SK-N-SH (cell line): ENCODE results near the gene ELOA.
A peak's percentile ranks its signal among the peaks of the same experiment; 100 is the strongest.

ENCODE experiments used
- EP300 ChIP-seq, 2 experiments: IDR thresholded peaks; 2 replicates each; pipeline versions ENCODE4 v1.4.0 to v1.6.1; 2012; ENCODE audit warnings: borderline replicate concordance in 1 of 2, low read depth in 1 of 2, low read length in 1 of 2
- EZH2phosphoT487 ChIP-seq: fragments of 200-600 bp; sonication (generic); IDR thresholded peaks from 2 replicates; pipeline ENCODE4 v1.6.1; 2017; ENCODE audit warnings: low read depth, mixed run types, mild to moderate bottlenecking, antibody characterized with exemption, moderate library complexity, borderline replicate concordance
- FOXJ3 ChIP-seq: sonication (generic); formaldehyde crosslinking; IDR thresholded peaks from 2 replicates; pipeline ENCODE4 v1.5.1; 2020; ENCODE audit warnings: mild to moderate bottlenecking, missing genetic modification reagents
- FOXM1 ChIP-seq: IDR thresholded peaks from 2 replicates; pipeline ENCODE4 v1.4.0; 2012; ENCODE audit warnings: low read depth, mild to moderate bottlenecking
- NRF1 ChIP-seq: IDR thresholded peaks from 2 replicates; pipeline ENCODE4 v1.6.1; 2012; ENCODE audit warnings: low read depth, mild to moderate bottlenecking, low read length
- POLR2AphosphoS5 ChIP-seq: IDR thresholded peaks from 2 replicates; pipeline ENCODE4 v1.6.1; 2012; ENCODE audit warnings: low read depth, low read length
- RAD21 ChIP-seq: IDR thresholded peaks from 2 replicates; pipeline ENCODE4 v1.6.1; 2012; ENCODE audit warnings: mild to moderate bottlenecking, low read length
- RCOR1 ChIP-seq: fragments of 150-350 bp; IDR thresholded peaks from 2 replicates; pipeline ENCODE4 v1.6.1; 2017; ENCODE audit warnings: antibody characterized with exemption, low read length
- RXRA ChIP-seq: IDR thresholded peaks from 2 replicates; pipeline ENCODE4 v1.4.0; 2012; ENCODE audit warnings: low read depth, mild to moderate bottlenecking, borderline replicate concordance
- YY1 ChIP-seq: IDR thresholded peaks from 2 replicates; pipeline ENCODE4 v1.4.0; 2012; ENCODE audit warnings: low read depth, mild to moderate bottlenecking
- TF ChIP-seq, protein P1 (sequence below): fragments of 200-600 bp; sonication (generic); IDR thresholded peaks from 2 replicates; pipeline ENCODE4 v1.6.1; 2017; ENCODE audit warnings: antibody characterized with exemption, mild to moderate bottlenecking, moderate library complexity
- TF ChIP-seq, protein P2 (sequence below): IDR thresholded peaks from 2 replicates; pipeline ENCODE4 v1.4.0; 2012; ENCODE audit warnings: low read depth, borderline replicate concordance
- TF ChIP-seq, protein P3 (sequence below): IDR thresholded peaks from 2 replicates; pipeline ENCODE4 v1.6.1; 2012; ENCODE audit warnings: mild to moderate bottlenecking, low read depth, low read length, moderate library complexity

DNA sequence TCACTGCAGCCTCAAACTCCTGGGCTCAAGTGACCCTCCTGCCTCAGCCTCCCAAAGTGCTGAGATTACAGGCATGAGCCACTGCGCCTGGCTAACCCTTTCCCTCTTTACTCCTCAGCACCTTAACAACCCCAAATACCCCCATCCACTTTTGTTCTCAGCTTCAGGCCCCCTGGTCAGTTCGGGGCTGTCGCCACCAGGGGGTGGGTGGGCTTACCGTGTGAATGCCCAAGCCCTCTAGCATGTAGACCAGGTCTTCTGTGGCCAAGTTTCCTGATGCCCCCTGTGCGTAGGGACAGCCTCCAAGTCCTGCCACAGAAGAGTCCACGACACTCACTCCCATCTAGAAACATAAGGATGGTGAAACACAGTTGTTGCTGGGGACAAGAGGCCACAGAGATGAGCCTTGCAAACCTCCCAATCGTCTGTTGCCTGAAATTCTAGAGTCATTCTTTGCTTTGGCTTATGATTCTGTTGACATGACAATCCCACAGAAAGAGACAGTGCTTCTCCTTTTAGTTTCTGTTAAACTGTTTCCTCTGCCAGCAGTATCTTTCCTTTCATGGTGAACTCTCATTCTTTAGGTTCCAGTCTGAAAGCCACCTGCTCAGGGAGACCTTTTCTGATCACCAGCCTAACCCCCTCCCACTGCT, 61.0 kb downstream of the ELOA start:
- TF ChIP-seq, protein P1, sequence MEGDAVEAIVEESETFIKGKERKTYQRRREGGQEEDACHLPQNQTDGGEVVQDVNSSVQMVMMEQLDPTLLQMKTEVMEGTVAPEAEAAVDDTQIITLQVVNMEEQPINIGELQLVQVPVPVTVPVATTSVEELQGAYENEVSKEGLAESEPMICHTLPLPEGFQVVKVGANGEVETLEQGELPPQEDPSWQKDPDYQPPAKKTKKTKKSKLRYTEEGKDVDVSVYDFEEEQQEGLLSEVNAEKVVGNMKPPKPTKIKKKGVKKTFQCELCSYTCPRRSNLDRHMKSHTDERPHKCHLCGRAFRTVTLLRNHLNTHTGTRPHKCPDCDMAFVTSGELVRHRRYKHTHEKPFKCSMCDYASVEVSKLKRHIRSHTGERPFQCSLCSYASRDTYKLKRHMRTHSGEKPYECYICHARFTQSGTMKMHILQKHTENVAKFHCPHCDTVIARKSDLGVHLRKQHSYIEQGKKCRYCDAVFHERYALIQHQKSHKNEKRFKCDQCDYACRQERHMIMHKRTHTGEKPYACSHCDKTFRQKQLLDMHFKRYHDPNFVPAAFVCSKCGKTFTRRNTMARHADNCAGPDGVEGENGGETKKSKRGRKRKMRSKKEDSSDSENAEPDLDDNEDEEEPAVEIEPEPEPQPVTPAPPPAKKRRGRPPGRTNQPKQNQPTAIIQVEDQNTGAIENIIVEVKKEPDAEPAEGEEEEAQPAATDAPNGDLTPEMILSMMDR = peak; percentile 43
- TF ChIP-seq RAD21 (peak; percentile 26), FOXJ3 (CRISPR knock-in tag) (no peak), EZH2phosphoT487 (no peak), RXRA (no peak), RCOR1 (no peak), NRF1 (no peak), EP300 (IDR thresholded peaks at IDR 0.05; ENCODE audit: borderline replicate concordance in 1 of 2, low read depth in 1 of 2, low read length in 1 of 2) (no peak), POLR2AphosphoS5 (no peak), YY1 (no peak), FOXM1 (no peak)
- TF ChIP-seq, protein P2, sequence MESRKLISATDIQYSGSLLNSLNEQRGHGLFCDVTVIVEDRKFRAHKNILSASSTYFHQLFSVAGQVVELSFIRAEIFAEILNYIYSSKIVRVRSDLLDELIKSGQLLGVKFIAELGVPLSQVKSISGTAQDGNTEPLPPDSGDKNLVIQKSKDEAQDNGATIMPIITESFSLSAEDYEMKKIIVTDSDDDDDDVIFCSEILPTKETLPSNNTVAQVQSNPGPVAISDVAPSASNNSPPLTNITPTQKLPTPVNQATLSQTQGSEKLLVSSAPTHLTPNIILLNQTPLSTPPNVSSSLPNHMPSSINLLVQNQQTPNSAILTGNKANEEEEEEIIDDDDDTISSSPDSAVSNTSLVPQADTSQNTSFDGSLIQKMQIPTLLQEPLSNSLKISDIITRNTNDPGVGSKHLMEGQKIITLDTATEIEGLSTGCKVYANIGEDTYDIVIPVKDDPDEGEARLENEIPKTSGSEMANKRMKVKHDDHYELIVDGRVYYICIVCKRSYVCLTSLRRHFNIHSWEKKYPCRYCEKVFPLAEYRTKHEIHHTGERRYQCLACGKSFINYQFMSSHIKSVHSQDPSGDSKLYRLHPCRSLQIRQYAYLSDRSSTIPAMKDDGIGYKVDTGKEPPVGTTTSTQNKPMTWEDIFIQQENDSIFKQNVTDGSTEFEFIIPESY = no peak
- TF ChIP-seq, protein P3, sequence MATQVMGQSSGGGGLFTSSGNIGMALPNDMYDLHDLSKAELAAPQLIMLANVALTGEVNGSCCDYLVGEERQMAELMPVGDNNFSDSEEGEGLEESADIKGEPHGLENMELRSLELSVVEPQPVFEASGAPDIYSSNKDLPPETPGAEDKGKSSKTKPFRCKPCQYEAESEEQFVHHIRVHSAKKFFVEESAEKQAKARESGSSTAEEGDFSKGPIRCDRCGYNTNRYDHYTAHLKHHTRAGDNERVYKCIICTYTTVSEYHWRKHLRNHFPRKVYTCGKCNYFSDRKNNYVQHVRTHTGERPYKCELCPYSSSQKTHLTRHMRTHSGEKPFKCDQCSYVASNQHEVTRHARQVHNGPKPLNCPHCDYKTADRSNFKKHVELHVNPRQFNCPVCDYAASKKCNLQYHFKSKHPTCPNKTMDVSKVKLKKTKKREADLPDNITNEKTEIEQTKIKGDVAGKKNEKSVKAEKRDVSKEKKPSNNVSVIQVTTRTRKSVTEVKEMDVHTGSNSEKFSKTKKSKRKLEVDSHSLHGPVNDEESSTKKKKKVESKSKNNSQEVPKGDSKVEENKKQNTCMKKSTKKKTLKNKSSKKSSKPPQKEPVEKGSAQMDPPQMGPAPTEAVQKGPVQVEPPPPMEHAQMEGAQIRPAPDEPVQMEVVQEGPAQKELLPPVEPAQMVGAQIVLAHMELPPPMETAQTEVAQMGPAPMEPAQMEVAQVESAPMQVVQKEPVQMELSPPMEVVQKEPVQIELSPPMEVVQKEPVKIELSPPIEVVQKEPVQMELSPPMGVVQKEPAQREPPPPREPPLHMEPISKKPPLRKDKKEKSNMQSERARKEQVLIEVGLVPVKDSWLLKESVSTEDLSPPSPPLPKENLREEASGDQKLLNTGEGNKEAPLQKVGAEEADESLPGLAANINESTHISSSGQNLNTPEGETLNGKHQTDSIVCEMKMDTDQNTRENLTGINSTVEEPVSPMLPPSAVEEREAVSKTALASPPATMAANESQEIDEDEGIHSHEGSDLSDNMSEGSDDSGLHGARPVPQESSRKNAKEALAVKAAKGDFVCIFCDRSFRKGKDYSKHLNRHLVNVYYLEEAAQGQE = no peak
